Mesendoderm (in vitro differentiated cells): ENCODE results near the gene RPS4Y1.

Source experiments
- DNase-seq: peaks from one replicate; pipeline ENCODE4 v3.0.0; 2013
- H2AK5ac ChIP-seq: 2 replicates; pipeline ENCODE4 v1.6.1; 2013; ENCODE audit warnings: low read length, inconsistent platforms
- H2BK120ac ChIP-seq: 2 replicates; pipeline ENCODE4 v1.6.1; 2013; ENCODE audit warnings: low read depth, mild to moderate bottlenecking, low read length, moderate library complexity, mixed read lengths
- H2BK15ac ChIP-seq: replicated peaks from 2 replicates; pipeline ENCODE4 v1.6.1; 2013; ENCODE audit warnings: low read depth, mild to moderate bottlenecking, moderate library complexity
- H2BK5ac ChIP-seq: 2 replicates; pipeline ENCODE4 v1.6.1; 2013; ENCODE audit warnings: low read length, inconsistent platforms
- H3K18ac ChIP-seq: 2 replicates; pipeline ENCODE4 v1.6.1; 2013; ENCODE audit warnings: mild to moderate bottlenecking, low read length, mixed read lengths
- H3K23ac ChIP-seq: one replicate; pipeline ENCODE4 v1.6.1; 2013; ENCODE audit warnings: low read length
- H3K27ac ChIP-seq: 2 replicates; pipeline ENCODE4 v1.5.1; 2013; ENCODE audit warnings: low read depth, mild to moderate bottlenecking, inconsistent platforms, low read length, moderate library complexity
- H3K27me3 ChIP-seq: 2 replicates; pipeline ENCODE4 v1.6.1; 2013; ENCODE audit warnings: low read length, control low read depth, mild to moderate bottlenecking, inconsistent platforms; ENCODE audit not compliant: insufficient read depth, poor library complexity
- H3K36me3 ChIP-seq: 2 replicates; pipeline ENCODE4 v1.6.1; 2013; ENCODE audit warnings: low read length, inconsistent platforms; ENCODE audit not compliant: control insufficient read depth, insufficient read depth
- H3K4ac ChIP-seq: one replicate; pipeline ENCODE4 v1.6.1; 2013; ENCODE audit warnings: low read depth, mild to moderate bottlenecking, low read length, moderate library complexity
- H3K4me1 ChIP-seq: 2 replicates; pipeline ENCODE4 v1.6.1; 2013; ENCODE audit warnings: low read depth, low read length, inconsistent platforms; ENCODE audit not compliant: control insufficient read depth
- H3K4me2 ChIP-seq: 2 replicates; pipeline ENCODE4 v1.6.1; 2013; ENCODE audit warnings: low read length
- H3K4me3 ChIP-seq: 2 replicates; pipeline ENCODE4 v1.5.1; 2013; ENCODE audit warnings: mild to moderate bottlenecking, low read length
- H3K56ac ChIP-seq: one replicate; pipeline ENCODE4 v1.6.1; 2013; ENCODE audit warnings: low read length
- H3K79me1 ChIP-seq: 2 replicates; pipeline ENCODE4 v1.6.1; 2013; ENCODE audit warnings: low read length, inconsistent platforms
- H3K79me2 ChIP-seq: 2 replicates; pipeline ENCODE4 v1.6.1; 2013; ENCODE audit warnings: mild to moderate bottlenecking, low read length; ENCODE audit not compliant: control insufficient read depth, insufficient read depth
- H3K9ac ChIP-seq: 2 replicates; pipeline ENCODE4 v1.6.1; 2013; ENCODE audit warnings: low read length, inconsistent platforms
- H4K5ac ChIP-seq: one replicate; pipeline ENCODE4 v1.6.1; 2013; ENCODE audit warnings: low read length
- H4K8ac ChIP-seq: one replicate; pipeline ENCODE4 v1.6.1; 2013; ENCODE audit warnings: low read depth, mild to moderate bottlenecking, control low read depth, low read length, moderate library complexity
- WGBS: extraction: QIAGEN DNeasy Blood & Tissue Kit; methylation state at CpG from one replicate; pipeline ENCODE4 v1.1.7; 2013; ENCODE audit warnings: low lambda C conversion rate, missing lambda C conversion rate; ENCODE audit not compliant: insufficient coverage; ENCODE audit errors: extremely low coverage; 5-methylcytosine and 5-hydroxymethylcytosine counted together

RPS4Y1 gene

GRCh38 chrY:2824471-2824870, 16.9 kb upstream of the RPS4Y1 start:
- Histone ChIP-seq H3K27me3 (no peaks in the 10 kb centered on the region), H3K56ac (no peak overlapping the region), H3K4me1 (no peaks in the 10 kb centered on the region), H3K4ac (no peak overlapping the region), H3K23ac (no peak overlapping the region), H2BK5ac (no peak overlapping the region), H2BK15ac (no peak overlapping the region), H3K9ac (no peak overlapping the region), H3K27ac (no peak overlapping the region), H3K79me1 (no peaks in the 10 kb centered on the region), H3K18ac (no peak overlapping the region), H3K4me3 (no peak overlapping the region), H2AK5ac (no peak overlapping the region), H4K5ac (no peak overlapping the region), H3K4me2 (no peak overlapping the region), H2BK120ac (no peak overlapping the region), H3K36me3 (no peaks in the 10 kb centered on the region), H3K79me2 (no peaks in the 10 kb centered on the region), H4K8ac (no peak overlapping the region)
- no peak for DNase-seq
- WGBS: no CpG with 5 or more reads among the region's 3 CpGs

- H2BK5ac ChIP-seq: no peak overlapping the region
- no peak overlapping the region for H2BK120ac ChIP-seq
- no peak overlapping the region for H4K8ac ChIP-seq
- H2AK5ac ChIP-seq: no peak overlapping the region
- DNase-seq: no peak
- H3K4me3 ChIP-seq: no peak overlapping the region
- no peaks in the 10 kb centered on the region for H3K36me3 ChIP-seq
- no peak overlapping the region for H3K4ac ChIP-seq
- no peak overlapping the region for H3K9ac ChIP-seq
- no peak overlapping the region for H2BK15ac ChIP-seq
- H3K23ac ChIP-seq: no peak overlapping the region
- no peaks in the 10 kb centered on the region for H3K79me1 ChIP-seq
- H3K27me3 ChIP-seq: no peaks in the 10 kb centered on the region
- no peak overlapping the region for H3K27ac ChIP-seq
- H3K4me1 ChIP-seq: no peaks in the 10 kb centered on the region
- no peaks in the 10 kb centered on the region for H3K79me2 ChIP-seq
- no peak overlapping the region for H3K4me2 ChIP-seq
- H4K5ac ChIP-seq: no peak overlapping the region
- no peak overlapping the region for H3K18ac ChIP-seq
- H3K56ac ChIP-seq: no peak overlapping the region
- WGBS: no CpG with 5 or more reads among the region's 5 CpGs
Observed at GRCh38 chrY:2828497-2828896, 12.9 kb upstream of the RPS4Y1 start.

GRCh38 chrY:2835230-2835629, 6.2 kb upstream of the RPS4Y1 start:
- no peaks in the 10 kb centered on the region for H3K27me3 ChIP-seq
- peak overlapping the region; percentile 76 for H3K27ac ChIP-seq
- no peak overlapping the region for H3K4me3 ChIP-seq
- no peak for DNase-seq
- H3K4me2 ChIP-seq: no peak overlapping the region
- no peak overlapping the region for H3K4ac ChIP-seq
- H3K9ac ChIP-seq: peak overlapping the region; percentile 13
- H3K4me1 ChIP-seq: no peaks in the 10 kb centered on the region
- no peaks in the 10 kb centered on the region for H3K36me3 ChIP-seq
- H4K8ac ChIP-seq: no peak overlapping the region
- H2AK5ac ChIP-seq: no peak overlapping the region
- H3K18ac ChIP-seq: no peak overlapping the region
- peak overlapping the region; percentile 81 for H2BK5ac ChIP-seq
- no peaks in the 10 kb centered on the region for H3K79me2 ChIP-seq
- no peak overlapping the region for H2BK15ac ChIP-seq
- no peaks in the 10 kb centered on the region for H3K79me1 ChIP-seq
- no peak overlapping the region for H4K5ac ChIP-seq
- H2BK120ac ChIP-seq: no peak overlapping the region
- H3K23ac ChIP-seq: no peak overlapping the region
- H3K56ac ChIP-seq: peak overlapping the region; percentile 69

GRCh38 chrY:2837078-2837477, 4.3 kb upstream of the RPS4Y1 start:
- H3K4ac ChIP-seq: peak overlapping the region; percentile 94
- H3K27ac ChIP-seq: no peak overlapping the region
- H3K9ac ChIP-seq: no peak overlapping the region
- H4K8ac ChIP-seq: no peak overlapping the region
- peaks cover 4% of the 10 kb centered on the region for H3K79me2 ChIP-seq
- DNase-seq: no peak
- H2BK120ac ChIP-seq: peak overlapping the region; percentile 82
- H4K5ac ChIP-seq: no peak overlapping the region
- peak overlapping the region; percentile 83 for H3K56ac ChIP-seq
- H2AK5ac ChIP-seq: no peak overlapping the region
- H3K4me2 ChIP-seq: no peak overlapping the region
- H3K79me1 ChIP-seq: no peaks in the 10 kb centered on the region
- H3K4me1 ChIP-seq: no peaks in the 10 kb centered on the region
- H2BK15ac ChIP-seq: no peak overlapping the region
- H3K36me3 ChIP-seq: no peaks in the 10 kb centered on the region
- H3K4me3 ChIP-seq: no peak overlapping the region
- peak overlapping the region; percentile 87 for H2BK5ac ChIP-seq
- no CpG with 5 or more reads among the region's 2 CpGs for WGBS
- no peak overlapping the region for H3K23ac ChIP-seq
- H3K27me3 ChIP-seq: no peaks in the 10 kb centered on the region
- H3K18ac ChIP-seq: peak overlapping the region; percentile 95

GRCh38 chrY:2837932-2838331, 3.5 kb upstream of the RPS4Y1 start:
- peaks cover under 1% of the 10 kb centered on the region for H3K36me3 ChIP-seq
- H3K23ac ChIP-seq: no peak overlapping the region
- no peaks in the 10 kb centered on the region for H3K4me1 ChIP-seq
- DNase-seq: no peak
- no peak overlapping the region for H3K4me3 ChIP-seq
- WGBS: no CpG with 5 or more reads among the region's 1 CpG
- H2BK15ac ChIP-seq: no peak overlapping the region
- H3K18ac ChIP-seq: peak overlapping the region; percentile 80
- no peak overlapping the region for H3K4ac ChIP-seq
- peaks cover 13% of the 10 kb centered on the region for H3K79me2 ChIP-seq
- H2BK120ac ChIP-seq: no peak overlapping the region
- no peak overlapping the region for H2AK5ac ChIP-seq
- no peaks in the 10 kb centered on the region for H3K79me1 ChIP-seq
- peak overlapping the region; percentile 78 for H2BK5ac ChIP-seq
- no peak overlapping the region for H3K4me2 ChIP-seq
- no peak overlapping the region for H3K9ac ChIP-seq
- H4K5ac ChIP-seq: no peak overlapping the region
- H3K27ac ChIP-seq: no peak overlapping the region
- no peak overlapping the region for H4K8ac ChIP-seq
- peak overlapping the region; percentile 49 for H3K56ac ChIP-seq
- H3K27me3 ChIP-seq: no peaks in the 10 kb centered on the region

- no peak overlapping the region for H3K27ac ChIP-seq
- no peak overlapping the region for H3K4me3 ChIP-seq
- H3K27me3 ChIP-seq: no peaks in the 10 kb centered on the region
- H3K79me1 ChIP-seq: no peaks in the 10 kb centered on the region
- WGBS: no CpG with 5 or more reads among the region's 4 CpGs
- H3K79me2 ChIP-seq: peaks cover 95% of the 10 kb centered on the region
- H4K5ac ChIP-seq: no peak overlapping the region
- H2AK5ac ChIP-seq: no peak overlapping the region
- H2BK5ac ChIP-seq: no peak overlapping the region
- H3K4me1 ChIP-seq: peaks cover 2% of the 10 kb centered on the region
- peaks cover 24% of the 10 kb centered on the region for H3K36me3 ChIP-seq
- H3K18ac ChIP-seq: no peak overlapping the region
- H3K23ac ChIP-seq: no peak overlapping the region
- peak; percentile 34 for DNase-seq
- H3K56ac ChIP-seq: no peak overlapping the region
- no peak overlapping the region for H4K8ac ChIP-seq
- H3K9ac ChIP-seq: no peak overlapping the region
- H3K4ac ChIP-seq: no peak overlapping the region
- no peak overlapping the region for H3K4me2 ChIP-seq
- no peak overlapping the region for H2BK15ac ChIP-seq
- no peak overlapping the region for H2BK120ac ChIP-seq
Observed at GRCh38 chrY:2846791-2847190, 5.4 kb downstream of the RPS4Y1 start.
